MM.1S (cell line): ENCODE measurements around the gene KCNIP4.
"Not testable (repeated sequence)": the region's sequence is repeated elsewhere in the genome, so short reads cannot be mapped to it uniquely, and the experiment has no call there.

Experiments used
- DNase-seq: peaks from one replicate; pipeline ENCODE4 v3.0.0-alpha.2; 2015
- H2AFZ ChIP-seq: fragments of 300-600 bp; sonication (generic); 2 replicates; pipeline ENCODE4 v1.6.0; 2016; ENCODE audit warnings: antibody characterized with exemption, low read length
- H3F3A ChIP-seq: fragments of 300-600 bp; sonication (generic); 2 replicates; pipeline ENCODE4 v1.6.1; 2016; ENCODE audit warnings: mild to moderate bottlenecking, antibody characterized with exemption, low read length, moderate library complexity, mixed read lengths; ENCODE audit not compliant: insufficient read depth
- H3K27ac ChIP-seq: fragments of 300-600 bp; sonication (generic); 2 replicates; pipeline ENCODE4 v1.5.1; 2016; ENCODE audit warnings: mild to moderate bottlenecking, low read length
- H3K27me3 ChIP-seq: fragments of 300-600 bp; sonication (generic); replicated peaks from 2 replicates; pipeline ENCODE4 v1.6.0; 2016; ENCODE audit warnings: low read length; ENCODE audit not compliant: insufficient read depth
- H3K36me3 ChIP-seq: fragments of 300-600 bp; sonication (generic); replicated peaks from 2 replicates; pipeline ENCODE4 v1.6.1; 2016; ENCODE audit warnings: mild to moderate bottlenecking, low read length, mixed read lengths; ENCODE audit not compliant: insufficient read depth
- H3K4me1 ChIP-seq: fragments of 300-600 bp; sonication (generic); 2 replicates; pipeline ENCODE4 v1.6.1; 2016; ENCODE audit warnings: low read length, mixed read lengths
- H3K4me2 ChIP-seq: fragments of 300-600 bp; sonication (generic); 2 replicates; pipeline ENCODE4 v1.6.0; 2016; ENCODE audit warnings: low read depth, low read length
- H3K4me3 ChIP-seq: fragments of 300-600 bp; sonication (generic); 2 replicates; pipeline ENCODE4 v1.5.1; 2016; ENCODE audit warnings: low read length, mixed read lengths
- H3K79me2 ChIP-seq: fragments of 300-600 bp; sonication (generic); 2 replicates; pipeline ENCODE4 v1.6.1; 2016; ENCODE audit warnings: mixed run types, low read length, mixed read lengths
- H3K9ac ChIP-seq: fragments of 300-600 bp; sonication (generic); 2 replicates; pipeline ENCODE4 v1.6.1; 2016; ENCODE audit warnings: low read length, mixed read lengths
- H3K9me2 ChIP-seq: fragments of 300-600 bp; sonication (generic); replicated peaks from 2 replicates; pipeline ENCODE4 v1.6.1; 2016; ENCODE audit warnings: mild to moderate bottlenecking, low read length, mixed read lengths; ENCODE audit not compliant: insufficient read depth
- H3K9me3 ChIP-seq: fragments of 300-600 bp; sonication (generic); replicated peaks from 2 replicates; pipeline ENCODE4 v1.6.1; 2016; ENCODE audit warnings: mild to moderate bottlenecking, low read length, mixed read lengths; ENCODE audit not compliant: insufficient read depth
- H4K20me1 ChIP-seq: fragments of 300-600 bp; sonication (generic); 2 replicates; pipeline ENCODE4 v1.6.1; 2016; ENCODE audit warnings: mild to moderate bottlenecking, low read length, moderate library complexity, mixed read lengths; ENCODE audit not compliant: insufficient read depth
- EZH2 ChIP-seq: fragments of 300-600 bp; sonication (generic); optimal IDR thresholded peaks from 2 replicates; pipeline ENCODE3; 2017; ENCODE audit warnings: low read depth, mild to moderate bottlenecking, antibody characterized with exemption, low read length, mixed read lengths
- EZH2phosphoT487 ChIP-seq: fragments of 300-600 bp; sonication (generic); IDR thresholded peaks from 2 replicates; pipeline ENCODE4 v1.6.1; 2018; ENCODE audit warnings: antibody characterized with exemption, low read length
- TF ChIP-seq, protein P1 (sequence below): fragments of 300-600 bp; sonication (generic); IDR thresholded peaks from 2 replicates; pipeline ENCODE4 v1.5.1; 2016; ENCODE audit warnings: antibody characterized with exemption, low read length, mixed read lengths

Gene KCNIP4

DNA sequence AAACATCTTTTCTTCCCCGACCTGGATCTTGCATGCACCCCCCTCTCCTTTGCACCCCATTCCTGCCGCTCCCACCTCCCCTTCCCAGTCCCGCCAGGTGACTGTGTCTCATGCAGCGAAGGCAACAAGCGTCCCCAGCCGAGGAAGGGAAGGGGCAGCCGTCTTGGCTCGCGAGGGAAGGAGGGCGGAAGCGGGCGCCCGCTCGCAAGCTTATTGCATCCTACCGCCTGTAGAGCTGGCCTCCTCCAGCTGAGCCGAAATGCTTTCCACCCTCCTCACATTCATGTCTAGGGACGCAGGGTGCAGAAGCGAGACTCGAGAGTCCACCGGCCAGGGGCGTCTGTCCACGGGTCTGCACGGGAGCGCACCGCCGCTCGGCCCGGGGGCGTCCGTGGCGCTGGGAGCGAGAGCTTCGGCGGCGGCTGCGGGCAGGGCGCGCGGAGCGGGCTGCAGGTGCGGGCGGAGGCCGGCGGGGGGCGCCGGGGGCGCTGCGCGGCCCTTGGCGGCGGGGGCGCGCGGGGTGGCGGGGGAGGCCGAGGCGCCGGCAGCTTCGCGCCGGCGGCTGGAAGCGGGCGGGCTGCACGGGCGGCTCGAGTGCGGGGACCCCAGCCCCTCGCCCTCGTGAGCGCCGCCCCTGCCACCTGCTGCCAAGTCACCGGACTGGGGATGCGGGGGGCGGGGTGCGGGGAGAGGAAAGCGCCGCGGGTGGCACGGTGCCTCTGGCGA is at the start of gene KCNIP4:
Gene KCNIP4, minus strand, starts transcription at position 426 of the 726 bp plus-strand sequence.
- H3K4me1 ChIP-seq: no peaks in the 10 kb centered on the region
- DNase-seq: peak; percentile 27
- no peaks in the 10 kb centered on the region for H3K27me3 ChIP-seq
- no peak within 1 kb of the TSS for H3K27ac ChIP-seq
- H3K4me3 ChIP-seq: peak within 1 kb of the TSS; percentile 55
- no peaks in the 10 kb centered on the region for H3K79me2 ChIP-seq
- H4K20me1 ChIP-seq: no peaks in the 10 kb centered on the region
- H3K36me3 ChIP-seq: no peaks in the 10 kb centered on the region
- H3K4me2 ChIP-seq: peak within 1 kb of the TSS; percentile 54
- no peaks in the 10 kb centered on the region for H3K9me2 ChIP-seq
- TF ChIP-seq EZH2 (no peak), EZH2phosphoT487 (no peak)
- TF ChIP-seq, protein P1, sequence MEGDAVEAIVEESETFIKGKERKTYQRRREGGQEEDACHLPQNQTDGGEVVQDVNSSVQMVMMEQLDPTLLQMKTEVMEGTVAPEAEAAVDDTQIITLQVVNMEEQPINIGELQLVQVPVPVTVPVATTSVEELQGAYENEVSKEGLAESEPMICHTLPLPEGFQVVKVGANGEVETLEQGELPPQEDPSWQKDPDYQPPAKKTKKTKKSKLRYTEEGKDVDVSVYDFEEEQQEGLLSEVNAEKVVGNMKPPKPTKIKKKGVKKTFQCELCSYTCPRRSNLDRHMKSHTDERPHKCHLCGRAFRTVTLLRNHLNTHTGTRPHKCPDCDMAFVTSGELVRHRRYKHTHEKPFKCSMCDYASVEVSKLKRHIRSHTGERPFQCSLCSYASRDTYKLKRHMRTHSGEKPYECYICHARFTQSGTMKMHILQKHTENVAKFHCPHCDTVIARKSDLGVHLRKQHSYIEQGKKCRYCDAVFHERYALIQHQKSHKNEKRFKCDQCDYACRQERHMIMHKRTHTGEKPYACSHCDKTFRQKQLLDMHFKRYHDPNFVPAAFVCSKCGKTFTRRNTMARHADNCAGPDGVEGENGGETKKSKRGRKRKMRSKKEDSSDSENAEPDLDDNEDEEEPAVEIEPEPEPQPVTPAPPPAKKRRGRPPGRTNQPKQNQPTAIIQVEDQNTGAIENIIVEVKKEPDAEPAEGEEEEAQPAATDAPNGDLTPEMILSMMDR: no peak
- H3K9ac ChIP-seq: no peak within 1 kb of the TSS
- no peaks in the 10 kb centered on the region for H3F3A ChIP-seq
- H2AFZ ChIP-seq: peak within 1 kb of the TSS; percentile 61; the same call in 1 of the 2 replicates
- H3K9me3 ChIP-seq: no peaks in the 10 kb centered on the region

DNA sequence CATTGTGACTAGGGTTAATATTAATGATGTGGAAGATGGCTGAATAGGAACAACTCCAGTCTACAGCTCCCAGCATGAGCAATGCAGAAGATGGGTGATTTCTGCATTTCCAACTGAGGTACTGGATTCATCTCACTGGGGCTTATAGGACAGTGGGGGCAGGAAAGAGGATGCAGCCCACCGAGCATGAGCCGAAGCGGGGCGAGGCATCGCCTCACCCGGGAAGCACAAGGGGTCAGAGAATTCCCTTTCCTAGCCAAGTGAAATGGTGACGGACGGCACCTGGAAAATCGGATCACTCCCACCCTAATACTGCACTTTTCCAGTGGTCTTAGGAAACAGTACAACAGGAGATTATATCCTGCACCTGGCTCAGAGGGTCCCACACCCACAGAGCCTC is 48.0 kb upstream of the KCNIP4 start:
- H3K4me1 ChIP-seq, H3K79me2 ChIP-seq, H3K4me3 ChIP-seq, H3K27ac ChIP-seq, DNase-seq, H3K36me3 ChIP-seq, H2AFZ ChIP-seq, H3K9me3 ChIP-seq, H3K9ac ChIP-seq, H3K4me2 ChIP-seq, H3K27me3 ChIP-seq, H3F3A ChIP-seq, H3K9me2 ChIP-seq, H4K20me1 ChIP-seq: not testable (repeated sequence)

- no peak overlapping the region for H2AFZ ChIP-seq
- H3K9me3 ChIP-seq: no peaks in the 10 kb centered on the region
- H4K20me1 ChIP-seq: no peaks in the 10 kb centered on the region
- no peak overlapping the region for H3K4me3 ChIP-seq
- no peaks in the 10 kb centered on the region for H3K27me3 ChIP-seq
- no peaks in the 10 kb centered on the region for H3K9me2 ChIP-seq
- H3K4me2 ChIP-seq: no peak overlapping the region
- H3K4me1 ChIP-seq: no peaks in the 10 kb centered on the region
- no peaks in the 10 kb centered on the region for H3F3A ChIP-seq
- H3K79me2 ChIP-seq: no peaks in the 10 kb centered on the region
- TF ChIP-seq EZH2phosphoT487 (no peak), EZH2 (no peak)
- TF ChIP-seq, protein P1: no peak
- DNase-seq: no peak
- H3K36me3 ChIP-seq: no peaks in the 10 kb centered on the region
- no peak overlapping the region for H3K9ac ChIP-seq
- H3K27ac ChIP-seq: no peak overlapping the region
Observed at GRCh38 chr4:21992330-21992729, 43.8 kb upstream of the KCNIP4 start.

DNA sequence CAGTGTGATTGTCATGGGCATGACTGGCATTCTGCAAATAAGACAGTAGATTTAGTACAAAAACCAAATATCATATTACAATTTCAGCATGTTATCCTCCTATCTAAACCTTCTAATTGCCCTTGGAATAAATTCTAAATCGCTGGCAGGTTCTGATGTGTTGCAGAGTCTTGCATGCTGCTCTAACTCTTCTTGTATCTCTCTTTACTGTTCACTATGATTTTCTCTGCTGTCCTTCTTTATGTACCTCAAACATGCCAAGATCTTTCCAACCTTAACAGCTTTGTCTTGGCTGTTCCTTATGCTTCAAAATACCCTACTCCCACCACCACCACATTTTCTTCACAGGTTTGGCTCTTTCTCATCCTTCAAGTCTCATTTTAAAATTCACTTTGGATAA is 43.0 kb upstream of the KCNIP4 start:
- no peak for DNase-seq
- Histone ChIP-seq H3K4me2 (no peak overlapping the region), H3K9me3 (no peaks in the 10 kb centered on the region), H3K79me2 (no peaks in the 10 kb centered on the region), H4K20me1 (no peaks in the 10 kb centered on the region), H3K27ac (no peak overlapping the region), H3K9ac (no peak overlapping the region), H3K4me3 (no peak overlapping the region), H3F3A (no peaks in the 10 kb centered on the region), H3K36me3 (no peaks in the 10 kb centered on the region), H3K27me3 (no peaks in the 10 kb centered on the region), H3K9me2 (no peaks in the 10 kb centered on the region), H2AFZ (no peak overlapping the region), H3K4me1 (no peaks in the 10 kb centered on the region)
- TF ChIP-seq EZH2: no peak
- TF ChIP-seq, protein P1: no peak
- no peak for TF ChIP-seq EZH2phosphoT487
